Liver (tissue), 9 donors: ENCODE results near the gene TTC32. TPM values are rescaled to one million over a fixed set of nuclear protein-coding genes. Genes with fewer than 3 reads are reported as not detected.

Source experiments
- DNase-seq: peaks from one replicate; pipeline ENCODE4 v3.0.0-alpha.2; 2017; ENCODE audit warnings: low spot score
- H3K27ac ChIP-seq, 2 donors: one replicate each; pipeline ENCODE4 v1.7.0; 2013; ENCODE audit warnings: inconsistent platforms in 2 of 2, low read length in 2 of 2, control low read depth in 1 of 2, low read depth in 1 of 2, mild to moderate bottlenecking in 1 of 2
- H3K27me3 ChIP-seq, 4 donors: one replicate each; pipeline versions ENCODE4 v1.6.1 to v1.7.0; 2013; ENCODE audit warnings: low read length in 3 of 4, inconsistent platforms in 1 of 4, mild to moderate bottlenecking in 1 of 4, moderate library complexity in 1 of 4; ENCODE audit not compliant: control insufficient read depth in 4 of 4, insufficient read depth in 4 of 4
- H3K36me3 ChIP-seq, 4 donors: one replicate each; pipeline versions ENCODE4 v1.6.1 to v1.7.0; 2013; ENCODE audit warnings: low read length in 3 of 4, mild to moderate bottlenecking in 3 of 4, low read depth in 1 of 4, moderate library complexity in 1 of 4; ENCODE audit not compliant: control insufficient read depth in 4 of 4, insufficient read depth in 3 of 4
- H3K4me1 ChIP-seq, 4 donors: one replicate each; pipeline versions ENCODE4 v1.6.1 to v1.7.0; 2013; ENCODE audit warnings: low read length in 3 of 4, mild to moderate bottlenecking in 3 of 4, moderate library complexity in 1 of 4; ENCODE audit not compliant: control insufficient read depth in 4 of 4, insufficient read depth in 4 of 4
- H3K4me3 ChIP-seq, 3 donors: one replicate each; pipeline versions ENCODE4 v1.6.1 to v1.7.0; 2013; ENCODE audit warnings: low read length in 3 of 3, control low read depth in 1 of 3, low read depth in 1 of 3, mild to moderate bottlenecking in 1 of 3
- H3K9ac ChIP-seq, 2 donors: one replicate each; pipeline ENCODE4 v1.7.0; 2013; ENCODE audit warnings: low read length in 2 of 2, mild to moderate bottlenecking in 2 of 2, moderate library complexity in 2 of 2, control low read depth in 1 of 2, low read depth in 1 of 2
- H3K9me3 ChIP-seq, 4 donors: one replicate each; pipeline versions ENCODE4 v1.6.1 to v1.7.0; 2013; ENCODE audit warnings: low read length in 3 of 4; ENCODE audit not compliant: control insufficient read depth in 4 of 4
- FOXA1 ChIP-seq: IDR thresholded peaks from 2 replicates; pipeline ENCODE4 v1.6.1; 2016; ENCODE audit warnings: antibody characterized with exemption
- FOXA2 ChIP-seq: IDR thresholded peaks from 2 replicates; pipeline ENCODE4 v1.6.1; 2016; ENCODE audit warnings: antibody characterized with exemption
- GABPA ChIP-seq, 2 donors: IDR thresholded peaks in 1 of 2; conservative IDR thresholded peaks in 1 of 2; 2 replicates each; pipeline ENCODE4 v1.6.1; 2016; ENCODE audit warnings: antibody characterized with exemption in 2 of 2, mild to moderate bottlenecking in 1 of 2, moderate library complexity in 1 of 2
- HNF4A ChIP-seq, 2 donors: conservative IDR thresholded peaks; 2 replicates each; pipeline ENCODE4 v1.6.1; 2016; ENCODE audit warnings: antibody characterized with exemption in 2 of 2, mild to moderate bottlenecking in 2 of 2
- HNF4G ChIP-seq: IDR thresholded peaks from 2 replicates; pipeline ENCODE4 v1.6.1; 2016; ENCODE audit warnings: antibody characterized with exemption
- JUND ChIP-seq, 2 donors: IDR thresholded peaks; 2 replicates each; pipeline ENCODE4 v1.6.1; 2016; ENCODE audit warnings: antibody characterized with exemption in 2 of 2
- NR2F2 ChIP-seq: IDR thresholded peaks from 2 replicates; pipeline ENCODE4 v1.6.1; 2016; ENCODE audit warnings: antibody characterized with exemption
- RAD21 ChIP-seq, 2 donors: IDR thresholded peaks; 2 replicates each; pipeline ENCODE4 v1.6.1; 2016; ENCODE audit warnings: antibody characterized with exemption in 2 of 2, mild to moderate bottlenecking in 2 of 2
- RXRA ChIP-seq, 2 donors: IDR thresholded peaks; 2 replicates each; pipeline ENCODE4 v1.6.1; 2017 to 2018; ENCODE audit warnings: antibody characterized with exemption in 2 of 2, mild to moderate bottlenecking in 1 of 2
- SP1 ChIP-seq: IDR thresholded peaks from 2 replicates; pipeline ENCODE4 v1.6.1; 2018; ENCODE audit warnings: antibody characterized with exemption, mild to moderate bottlenecking
- TAF1 ChIP-seq: conservative IDR thresholded peaks from 2 replicates; pipeline ENCODE4 v1.6.1; 2016; ENCODE audit warnings: antibody characterized with exemption, mild to moderate bottlenecking
- YY1 ChIP-seq: IDR thresholded peaks from 2 replicates; pipeline ENCODE4 v1.6.1; 2016; ENCODE audit warnings: antibody characterized with exemption, mild to moderate bottlenecking
- WGBS: extraction: QIAGEN DNeasy Blood & Tissue Kit; methylation state at CpG from one replicate; pipeline ENCODE4 v1.1.7; 2013; 5-methylcytosine and 5-hydroxymethylcytosine counted together
- polyA plus RNA-seq, 2 donors: library from polyadenylated mRNA; stranded (reverse) in 1 of 2; unstranded in 1 of 2; fragments of 200-250 nt in 1 of 2; fragments of >200 nt in 1 of 2; fragmentation: Nextera tagmentation in 1 of 2; extraction: Ambion mirVana in 1 of 2; gene quantifications; one replicate each; pipeline versions ENCODE4 v1.2.1 to v1.2.3, GENCODE V29; 2013 to 2015
- total RNA-seq, 2 donors: library from RNA; depleted of rRNA; stranded (reverse); fragments of >200 nt; gene quantifications; one replicate each; pipeline ENCODE4 v1.2.3, GENCODE V29; 2014
- TF ChIP-seq, protein P1 (sequence below): fragments of 150-350 bp; IDR thresholded peaks from 2 replicates; pipeline ENCODE4 v1.5.1; 2017; ENCODE audit warnings: improper control_type of control experiment, low read depth, low read length; ENCODE audit not compliant: missing input control
- TF ChIP-seq, protein P2 (sequence below): IDR thresholded peaks from 2 replicates; pipeline ENCODE4 v1.6.1; 2016; ENCODE audit warnings: antibody characterized with exemption
- TF ChIP-seq, protein P3 (sequence below): IDR thresholded peaks from 2 replicates; pipeline ENCODE4 v1.6.1; 2016; ENCODE audit warnings: antibody characterized with exemption, mild to moderate bottlenecking
- TF ChIP-seq, protein P4 (sequence below): IDR thresholded peaks from 2 replicates; pipeline ENCODE4 v1.6.1; 2016; ENCODE audit warnings: antibody characterized with exemption
- donor health status: healthy.
- donor health status: healthy.
- donor health status: healthy.
- donor health status: healthy.
- donor health status: healthy.

The TTC32 gene
- total and polyA plus RNA-seq, 4 donors = 4.1 to 12.0 (median 10.5) TPM

DNA sequence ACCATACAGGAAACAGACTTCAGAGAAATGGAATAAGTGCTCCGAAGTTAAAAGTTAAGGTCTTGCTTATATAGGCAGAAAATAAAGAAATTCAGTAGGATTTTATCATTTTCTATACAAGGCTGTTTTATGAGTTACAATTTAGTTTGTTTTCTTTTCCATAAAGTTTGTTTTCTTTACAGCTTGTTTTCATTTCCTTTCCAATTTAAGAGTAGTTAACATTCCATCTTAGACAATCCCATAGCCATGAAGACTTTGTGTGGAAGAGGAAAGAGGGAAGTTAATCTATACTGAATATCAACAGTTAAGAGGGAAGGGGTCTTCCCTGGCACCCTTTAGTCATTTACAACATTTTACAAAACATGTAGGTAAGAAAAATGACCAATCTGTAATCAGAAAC is 26.5 kb downstream of the TTC32 start:
- TF ChIP-seq JUND (IDR thresholded peaks at IDR 0.05) (no peak), RXRA (IDR thresholded peaks at IDR 0.05) (no peak), GABPA (IDR thresholded peaks at IDR 0.05 in 1 of 2, conservative IDR thresholded peaks at IDR 0.05 in 1 of 2) (no peak), TAF1 (no peak), NR2F2 (no peak), FOXA1 (no peak), HNF4G (no peak), RAD21 (IDR thresholded peaks at IDR 0.05) (no peak)
- TF ChIP-seq, protein P1, sequence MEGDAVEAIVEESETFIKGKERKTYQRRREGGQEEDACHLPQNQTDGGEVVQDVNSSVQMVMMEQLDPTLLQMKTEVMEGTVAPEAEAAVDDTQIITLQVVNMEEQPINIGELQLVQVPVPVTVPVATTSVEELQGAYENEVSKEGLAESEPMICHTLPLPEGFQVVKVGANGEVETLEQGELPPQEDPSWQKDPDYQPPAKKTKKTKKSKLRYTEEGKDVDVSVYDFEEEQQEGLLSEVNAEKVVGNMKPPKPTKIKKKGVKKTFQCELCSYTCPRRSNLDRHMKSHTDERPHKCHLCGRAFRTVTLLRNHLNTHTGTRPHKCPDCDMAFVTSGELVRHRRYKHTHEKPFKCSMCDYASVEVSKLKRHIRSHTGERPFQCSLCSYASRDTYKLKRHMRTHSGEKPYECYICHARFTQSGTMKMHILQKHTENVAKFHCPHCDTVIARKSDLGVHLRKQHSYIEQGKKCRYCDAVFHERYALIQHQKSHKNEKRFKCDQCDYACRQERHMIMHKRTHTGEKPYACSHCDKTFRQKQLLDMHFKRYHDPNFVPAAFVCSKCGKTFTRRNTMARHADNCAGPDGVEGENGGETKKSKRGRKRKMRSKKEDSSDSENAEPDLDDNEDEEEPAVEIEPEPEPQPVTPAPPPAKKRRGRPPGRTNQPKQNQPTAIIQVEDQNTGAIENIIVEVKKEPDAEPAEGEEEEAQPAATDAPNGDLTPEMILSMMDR = no peak
- TF ChIP-seq, protein P2, sequence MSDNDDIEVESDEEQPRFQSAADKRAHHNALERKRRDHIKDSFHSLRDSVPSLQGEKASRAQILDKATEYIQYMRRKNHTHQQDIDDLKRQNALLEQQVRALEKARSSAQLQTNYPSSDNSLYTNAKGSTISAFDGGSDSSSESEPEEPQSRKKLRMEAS = no peak
- TF ChIP-seq, protein P3, sequence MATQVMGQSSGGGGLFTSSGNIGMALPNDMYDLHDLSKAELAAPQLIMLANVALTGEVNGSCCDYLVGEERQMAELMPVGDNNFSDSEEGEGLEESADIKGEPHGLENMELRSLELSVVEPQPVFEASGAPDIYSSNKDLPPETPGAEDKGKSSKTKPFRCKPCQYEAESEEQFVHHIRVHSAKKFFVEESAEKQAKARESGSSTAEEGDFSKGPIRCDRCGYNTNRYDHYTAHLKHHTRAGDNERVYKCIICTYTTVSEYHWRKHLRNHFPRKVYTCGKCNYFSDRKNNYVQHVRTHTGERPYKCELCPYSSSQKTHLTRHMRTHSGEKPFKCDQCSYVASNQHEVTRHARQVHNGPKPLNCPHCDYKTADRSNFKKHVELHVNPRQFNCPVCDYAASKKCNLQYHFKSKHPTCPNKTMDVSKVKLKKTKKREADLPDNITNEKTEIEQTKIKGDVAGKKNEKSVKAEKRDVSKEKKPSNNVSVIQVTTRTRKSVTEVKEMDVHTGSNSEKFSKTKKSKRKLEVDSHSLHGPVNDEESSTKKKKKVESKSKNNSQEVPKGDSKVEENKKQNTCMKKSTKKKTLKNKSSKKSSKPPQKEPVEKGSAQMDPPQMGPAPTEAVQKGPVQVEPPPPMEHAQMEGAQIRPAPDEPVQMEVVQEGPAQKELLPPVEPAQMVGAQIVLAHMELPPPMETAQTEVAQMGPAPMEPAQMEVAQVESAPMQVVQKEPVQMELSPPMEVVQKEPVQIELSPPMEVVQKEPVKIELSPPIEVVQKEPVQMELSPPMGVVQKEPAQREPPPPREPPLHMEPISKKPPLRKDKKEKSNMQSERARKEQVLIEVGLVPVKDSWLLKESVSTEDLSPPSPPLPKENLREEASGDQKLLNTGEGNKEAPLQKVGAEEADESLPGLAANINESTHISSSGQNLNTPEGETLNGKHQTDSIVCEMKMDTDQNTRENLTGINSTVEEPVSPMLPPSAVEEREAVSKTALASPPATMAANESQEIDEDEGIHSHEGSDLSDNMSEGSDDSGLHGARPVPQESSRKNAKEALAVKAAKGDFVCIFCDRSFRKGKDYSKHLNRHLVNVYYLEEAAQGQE = no peak
- TF ChIP-seq, protein P4, sequence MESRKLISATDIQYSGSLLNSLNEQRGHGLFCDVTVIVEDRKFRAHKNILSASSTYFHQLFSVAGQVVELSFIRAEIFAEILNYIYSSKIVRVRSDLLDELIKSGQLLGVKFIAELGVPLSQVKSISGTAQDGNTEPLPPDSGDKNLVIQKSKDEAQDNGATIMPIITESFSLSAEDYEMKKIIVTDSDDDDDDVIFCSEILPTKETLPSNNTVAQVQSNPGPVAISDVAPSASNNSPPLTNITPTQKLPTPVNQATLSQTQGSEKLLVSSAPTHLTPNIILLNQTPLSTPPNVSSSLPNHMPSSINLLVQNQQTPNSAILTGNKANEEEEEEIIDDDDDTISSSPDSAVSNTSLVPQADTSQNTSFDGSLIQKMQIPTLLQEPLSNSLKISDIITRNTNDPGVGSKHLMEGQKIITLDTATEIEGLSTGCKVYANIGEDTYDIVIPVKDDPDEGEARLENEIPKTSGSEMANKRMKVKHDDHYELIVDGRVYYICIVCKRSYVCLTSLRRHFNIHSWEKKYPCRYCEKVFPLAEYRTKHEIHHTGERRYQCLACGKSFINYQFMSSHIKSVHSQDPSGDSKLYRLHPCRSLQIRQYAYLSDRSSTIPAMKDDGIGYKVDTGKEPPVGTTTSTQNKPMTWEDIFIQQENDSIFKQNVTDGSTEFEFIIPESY = no peak
- Histone ChIP-seq H3K4me3 (no peak overlapping the region), H3K9ac (no peak overlapping the region), H3K27ac (no peak overlapping the region), H3K9me3 (no peaks in the 10 kb centered on the region), H3K36me3 (peaks cover 0 to 1% (median 0%) of the 10 kb centered on the region in 4 donors), H3K4me1 (no peaks in the 10 kb centered on the region), H3K27me3 (no peaks in the 10 kb centered on the region)
- WGBS = 88% methylated on average over 1 of the region's 1 CpG
- no peak for DNase-seq

DNA sequence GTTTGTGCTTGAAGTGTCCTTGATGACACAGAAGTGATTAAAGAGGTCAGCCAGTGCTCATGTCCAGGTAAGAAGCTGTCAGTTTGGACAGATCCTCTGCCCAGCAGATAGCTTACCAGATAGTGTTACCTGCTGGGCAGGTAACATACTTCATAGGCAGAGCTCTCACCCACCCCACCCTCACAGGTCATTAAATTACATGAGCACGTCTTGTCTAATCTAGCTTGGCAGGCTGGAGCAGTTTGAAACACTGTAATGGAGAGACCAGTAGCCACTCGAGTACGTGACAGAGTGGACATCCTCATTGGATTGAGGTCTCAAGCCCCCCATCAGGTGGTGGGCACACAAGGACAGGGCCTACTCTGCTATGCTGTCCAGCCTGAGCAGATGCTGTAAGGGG is 27.1 kb downstream of the TTC32 start:
- DNase-seq = peak; percentile 12
- 96% methylated on average over 3 of the region's 3 CpGs for WGBS

More for the DNA sequence above, 27.1 kb downstream of the TTC32 start:
- no peaks in the 10 kb centered on the region for H3K27me3 ChIP-seq
- peaks cover 0 to 1% (median 0%) of the 10 kb centered on the region in 4 donors for H3K36me3 ChIP-seq
- no peak overlapping the region for H3K27ac ChIP-seq
- no peaks in the 10 kb centered on the region for H3K4me1 ChIP-seq
- no peak overlapping the region for H3K9ac ChIP-seq
- H3K4me3 ChIP-seq = no peak overlapping the region
- H3K9me3 ChIP-seq = no peaks in the 10 kb centered on the region
- TF ChIP-seq RXRA (IDR thresholded peaks at IDR 0.05) (no peak), SP1 (no peak), NR2F2 (no peak), HNF4G (no peak), HNF4A (conservative IDR thresholded peaks at IDR 0.05) (no peak), FOXA2 (no peak), YY1 (no peak)
- TF ChIP-seq, protein P2 = no peak
- TF ChIP-seq, protein P3 = no peak
